Hematopoietic multipotent progenitor cell treated with erythropoietin and hydrocortisone succinate and interleukin-3 and kit ligand, for 17 days (in vitro differentiated cells): ENCODE data around the gene MRPS5.

ENCODE experiments used
- DNase-seq: peaks from one replicate; pipeline ENCODE4 v3.0.0-alpha.2; 2015; ENCODE audit warnings: low spot score

Gene MRPS5

DNA sequence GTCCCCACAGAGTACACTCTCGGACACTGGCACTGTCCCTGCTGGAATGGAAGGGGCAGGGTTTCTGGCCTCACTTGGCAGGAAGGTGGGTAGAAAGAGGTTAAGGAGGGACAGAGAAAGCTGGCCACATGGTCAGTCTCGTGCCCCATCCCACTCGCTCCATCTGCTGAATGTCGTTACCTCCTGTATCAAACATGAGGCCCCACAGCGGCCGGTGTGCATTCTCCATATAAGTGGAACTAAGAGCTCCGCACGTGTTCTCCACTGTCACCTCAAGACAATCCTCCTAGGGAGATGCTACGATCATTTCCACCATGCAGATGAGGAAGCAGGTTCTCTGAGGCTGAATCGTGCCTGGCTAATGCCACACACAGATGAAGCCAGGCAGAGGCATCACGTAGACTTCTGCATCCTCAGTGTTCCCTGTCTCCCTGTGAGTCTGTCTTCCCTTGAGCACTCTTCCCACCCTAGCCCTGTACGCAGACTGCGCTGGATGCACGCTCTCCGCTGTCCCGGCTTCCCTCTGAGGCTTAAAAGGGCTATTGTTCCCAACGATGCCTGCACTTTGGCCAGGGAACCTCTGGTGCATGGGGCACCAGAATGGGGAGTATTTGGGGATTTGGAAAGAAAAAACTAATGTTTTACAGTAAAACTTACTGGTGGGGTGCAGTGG is 61.0 kb downstream of the MRPS5 start:
- no peak for DNase-seq

DNA sequence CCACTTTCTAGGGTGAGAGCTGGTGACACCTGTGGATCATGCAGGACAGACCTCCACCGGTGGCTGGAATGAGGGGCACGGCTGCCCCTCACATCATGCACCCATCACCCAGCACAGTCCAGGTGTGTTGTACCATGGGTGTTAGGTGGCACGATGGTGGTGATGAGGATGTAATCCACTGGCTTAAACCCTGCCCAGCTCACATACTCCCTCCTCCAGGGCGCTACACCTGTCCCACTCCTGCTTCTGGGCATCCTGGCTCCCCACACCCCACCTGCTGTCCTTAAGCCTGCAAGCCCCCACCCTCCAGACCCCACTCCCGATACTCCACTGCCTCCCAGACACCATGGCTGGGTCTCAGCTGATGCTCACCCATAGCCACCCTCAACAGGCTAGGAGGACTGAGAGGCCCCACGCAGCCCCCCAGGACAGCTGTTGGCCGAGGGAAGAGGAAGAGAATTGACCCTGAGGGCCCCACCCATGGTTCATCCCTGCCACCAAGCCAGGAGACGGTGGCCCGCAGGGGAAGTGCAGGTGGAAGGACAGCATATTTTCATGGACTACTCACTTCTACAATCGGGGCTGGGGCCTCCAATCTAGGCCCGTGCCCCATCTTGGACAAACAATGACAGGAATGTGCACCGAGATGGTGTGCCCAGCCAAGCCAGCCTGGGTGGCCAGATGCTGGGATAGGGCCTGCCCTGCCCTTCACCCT is 61.8 kb downstream of the MRPS5 start:
- DNase-seq = no peak

DNA sequence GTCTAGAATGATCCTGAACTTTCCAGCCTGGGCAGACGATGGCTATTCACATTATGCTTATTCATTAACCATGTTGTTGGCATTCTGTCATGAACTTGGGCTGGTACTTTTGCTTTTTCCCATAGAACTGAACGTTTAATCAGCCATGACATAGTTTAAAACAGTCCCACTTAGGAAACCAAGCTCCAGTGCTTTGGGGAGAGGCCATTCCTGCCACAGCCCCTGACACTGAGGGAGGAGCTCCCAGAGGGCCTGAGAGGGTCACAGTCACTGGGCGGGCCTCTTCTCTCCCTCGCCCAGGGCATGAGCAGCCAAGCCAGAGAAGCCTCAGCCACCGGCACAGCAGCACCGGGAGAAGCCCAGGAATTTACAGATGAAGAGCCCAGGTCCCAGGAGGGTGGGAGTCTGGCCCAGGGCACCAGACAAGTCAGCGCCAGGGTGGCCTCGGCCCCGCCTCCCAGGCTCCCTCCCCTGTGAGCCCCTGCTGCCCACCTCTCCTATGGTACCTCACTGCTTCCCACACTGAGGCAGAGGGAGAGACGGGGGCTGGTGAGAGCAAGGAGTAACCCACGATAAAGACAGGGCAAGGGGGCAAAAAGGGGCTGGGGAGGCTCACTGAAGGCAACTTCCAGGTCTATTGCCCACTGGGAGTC is 62.5 kb downstream of the MRPS5 start:
- no peak for DNase-seq

DNA sequence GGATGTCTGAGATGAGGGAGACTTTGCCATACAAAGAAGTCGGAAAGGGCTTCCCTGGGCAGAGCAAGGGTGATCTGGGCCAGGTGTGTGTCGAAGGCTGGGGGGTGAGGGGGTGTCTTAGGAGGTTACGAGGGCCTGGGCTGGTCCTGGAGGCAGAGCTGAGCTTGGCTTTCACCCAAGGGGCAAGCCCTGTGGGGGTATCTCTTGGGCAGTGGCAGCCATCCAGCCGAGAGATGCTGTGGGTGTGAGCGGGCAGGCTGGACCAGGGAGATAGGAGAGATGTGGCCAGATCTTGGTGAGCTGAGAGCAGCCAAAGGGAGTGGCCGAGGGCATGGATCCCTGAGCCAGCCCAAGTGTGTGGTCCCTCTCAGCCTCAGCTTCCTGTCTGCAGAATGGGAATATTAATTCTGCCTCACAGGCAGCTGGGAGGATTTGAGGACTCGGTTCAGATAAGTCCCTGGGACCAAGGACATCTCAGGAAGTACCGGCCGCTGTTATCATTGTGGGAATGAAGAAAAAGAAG is 63.1 kb downstream of the MRPS5 start:
- peak; percentile 62 for DNase-seq

DNA sequence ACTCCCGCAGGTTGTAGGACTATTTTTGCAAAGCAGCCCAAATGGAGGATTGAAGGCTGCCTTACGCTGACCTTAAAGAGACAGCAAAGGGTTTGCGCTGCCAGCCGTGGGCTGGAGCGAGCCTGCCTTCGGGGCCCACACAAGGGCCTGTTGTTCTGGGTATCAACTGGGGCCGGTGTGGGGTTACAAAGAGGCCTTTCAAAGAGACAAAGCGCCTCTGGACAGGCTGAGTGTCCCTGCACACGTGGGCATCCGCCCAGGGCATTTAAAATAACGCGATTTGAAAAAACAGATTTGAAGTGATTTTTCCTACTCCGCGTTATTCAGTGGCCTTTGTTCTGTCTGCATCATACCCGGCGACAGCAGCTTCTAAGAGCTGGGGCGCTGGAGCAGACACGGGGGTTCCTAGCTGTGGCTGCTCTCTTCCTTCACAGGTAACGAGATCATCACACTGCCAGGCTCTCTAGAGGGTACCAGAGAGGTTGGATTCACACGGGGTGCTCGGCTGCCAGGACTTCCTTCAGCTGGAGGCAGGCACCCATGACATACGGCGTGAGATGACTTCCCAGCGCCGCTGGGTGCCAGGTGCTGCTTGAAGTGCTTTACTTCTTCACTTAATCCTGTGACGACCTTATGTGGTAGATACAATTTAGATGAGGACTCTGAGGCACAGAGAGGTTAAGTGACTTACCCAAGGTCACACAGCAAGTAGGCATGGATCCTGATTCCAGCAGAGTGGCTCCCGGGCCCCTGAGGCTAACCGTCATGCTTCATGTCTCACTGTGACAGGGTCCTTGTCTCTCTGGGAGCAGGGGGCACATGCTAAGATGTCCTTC is 63.9 kb downstream of the MRPS5 start:
- DNase-seq = no peak

DNA sequence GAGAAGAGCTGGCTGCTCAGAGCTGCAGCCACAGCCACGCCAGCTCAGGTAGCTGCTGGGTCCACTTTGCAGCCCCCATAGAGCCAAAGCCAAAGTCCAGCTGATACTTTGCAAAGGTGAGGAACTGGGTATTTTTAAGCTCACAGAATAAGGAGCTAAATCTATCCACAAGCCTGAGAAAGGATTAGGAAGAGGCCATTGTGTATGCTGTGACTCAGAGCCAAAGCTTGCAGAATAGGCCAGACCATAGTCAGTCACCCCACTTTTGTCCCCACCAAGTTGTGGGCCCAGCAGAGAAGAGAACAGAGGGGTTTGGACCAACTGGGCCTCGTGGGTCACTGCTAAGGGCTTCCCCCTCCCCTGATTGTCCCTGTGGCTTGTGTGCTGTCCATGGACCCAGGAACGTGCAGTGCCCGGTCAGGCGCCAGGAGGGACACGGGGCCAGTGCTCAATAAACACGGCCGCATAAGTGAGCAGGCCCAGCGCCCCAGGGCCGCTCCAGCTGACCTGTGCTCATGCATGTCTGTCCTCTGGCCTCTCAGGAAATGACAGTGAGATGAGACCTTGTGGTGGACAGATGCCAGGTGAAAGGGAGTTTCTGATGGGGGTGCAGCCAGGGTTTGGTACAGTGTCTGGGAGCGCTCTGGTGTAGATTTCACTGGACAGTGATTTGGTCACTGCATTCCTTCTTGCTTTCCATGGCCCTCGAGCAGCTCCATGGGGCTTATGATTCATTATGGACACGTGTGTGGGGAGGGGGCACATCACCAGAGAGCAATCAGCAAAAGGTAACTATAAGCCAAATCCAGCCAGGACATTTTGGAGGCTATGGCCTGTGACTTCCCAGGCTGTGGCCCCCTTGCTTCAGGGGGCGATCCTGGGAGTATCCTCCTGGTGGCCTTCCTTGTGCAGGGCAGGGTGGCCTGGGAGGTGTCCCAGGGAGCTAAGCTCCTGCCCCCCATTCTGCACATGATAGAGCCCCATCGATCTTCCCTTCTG is 64.8 kb downstream of the MRPS5 start:
- no peak for DNase-seq

DNA sequence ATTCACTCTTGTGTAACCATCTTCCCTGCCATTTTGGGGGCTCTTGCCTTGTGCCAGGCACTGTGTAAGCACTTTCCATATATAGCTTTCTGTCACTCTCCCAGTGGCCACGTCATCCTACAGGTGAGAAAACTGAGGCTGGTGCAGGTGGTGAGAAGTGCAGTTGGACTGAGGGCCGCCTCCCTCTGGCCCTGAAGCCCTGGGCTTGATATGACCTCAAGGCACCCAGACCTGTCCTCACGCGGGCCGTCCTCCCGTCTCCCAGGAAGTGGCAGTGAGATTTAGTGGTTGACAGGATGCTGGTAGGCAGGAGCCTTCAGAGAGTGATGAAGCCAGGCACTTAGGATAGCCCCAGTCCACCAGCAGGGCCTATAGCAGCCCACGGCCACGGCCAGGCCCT is 65.6 kb downstream of the MRPS5 start:
- DNase-seq = no peak

DNA sequence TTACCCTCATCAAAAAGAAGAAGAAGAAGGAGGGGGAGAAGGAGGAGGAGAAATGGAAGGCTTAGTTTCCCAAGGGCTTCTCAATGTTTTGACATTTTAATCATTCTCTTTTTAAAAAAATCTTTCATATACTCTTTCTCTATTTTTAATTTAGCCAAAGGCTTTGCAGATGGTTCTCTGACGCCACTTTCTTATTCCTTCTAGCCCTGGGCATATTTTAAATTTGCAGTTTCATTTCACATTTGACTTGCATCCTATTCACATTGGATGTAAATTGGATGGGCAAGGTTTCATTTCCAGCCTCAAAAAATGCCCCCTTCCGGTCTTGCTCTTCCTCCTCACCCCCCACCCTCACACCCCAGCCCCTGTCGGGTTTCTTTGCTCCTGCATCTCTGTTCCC is 66.3 kb downstream of the MRPS5 start:
- no peak for DNase-seq

DNA sequence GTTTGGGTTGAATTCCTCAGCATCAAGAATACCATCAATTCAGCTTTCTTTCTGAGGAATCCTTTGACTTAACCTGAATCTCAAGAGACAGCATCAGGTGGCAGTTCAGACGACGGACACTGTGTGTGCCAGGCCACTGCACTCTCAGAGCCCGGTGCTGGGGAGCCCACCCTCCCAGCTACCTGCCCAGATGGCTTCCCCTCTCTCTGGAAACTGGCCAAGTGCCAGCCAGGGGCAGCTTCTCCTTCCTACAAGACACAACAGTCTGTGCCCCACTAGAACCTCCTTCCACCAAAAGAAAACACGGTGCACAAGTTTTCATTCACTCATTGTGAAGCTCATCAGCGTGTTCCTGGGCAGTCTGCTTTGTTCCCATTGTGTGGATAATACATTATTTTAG is 67.6 kb downstream of the MRPS5 start:
- no peak for DNase-seq

DNA sequence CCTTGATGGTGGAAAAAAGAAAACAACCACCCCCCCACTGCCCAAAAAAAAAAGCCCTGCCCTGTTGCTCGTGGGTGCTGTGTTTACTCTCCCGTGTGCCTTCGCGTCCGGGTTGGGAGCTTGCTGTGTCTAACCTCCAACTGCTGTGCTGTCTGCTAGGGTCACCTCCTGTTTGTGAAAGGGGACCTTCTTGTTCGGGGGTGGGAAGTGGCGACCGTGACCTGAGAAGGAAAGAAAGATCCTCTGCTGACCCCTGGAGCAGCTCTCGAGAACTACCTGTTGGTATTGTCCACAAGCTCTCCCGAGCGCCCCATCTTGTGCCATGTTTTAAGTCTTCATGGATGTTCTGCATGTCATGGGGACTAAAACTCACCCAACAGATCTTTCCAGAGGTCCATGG is 68.1 kb downstream of the MRPS5 start:
- DNase-seq = no peak

DNA sequence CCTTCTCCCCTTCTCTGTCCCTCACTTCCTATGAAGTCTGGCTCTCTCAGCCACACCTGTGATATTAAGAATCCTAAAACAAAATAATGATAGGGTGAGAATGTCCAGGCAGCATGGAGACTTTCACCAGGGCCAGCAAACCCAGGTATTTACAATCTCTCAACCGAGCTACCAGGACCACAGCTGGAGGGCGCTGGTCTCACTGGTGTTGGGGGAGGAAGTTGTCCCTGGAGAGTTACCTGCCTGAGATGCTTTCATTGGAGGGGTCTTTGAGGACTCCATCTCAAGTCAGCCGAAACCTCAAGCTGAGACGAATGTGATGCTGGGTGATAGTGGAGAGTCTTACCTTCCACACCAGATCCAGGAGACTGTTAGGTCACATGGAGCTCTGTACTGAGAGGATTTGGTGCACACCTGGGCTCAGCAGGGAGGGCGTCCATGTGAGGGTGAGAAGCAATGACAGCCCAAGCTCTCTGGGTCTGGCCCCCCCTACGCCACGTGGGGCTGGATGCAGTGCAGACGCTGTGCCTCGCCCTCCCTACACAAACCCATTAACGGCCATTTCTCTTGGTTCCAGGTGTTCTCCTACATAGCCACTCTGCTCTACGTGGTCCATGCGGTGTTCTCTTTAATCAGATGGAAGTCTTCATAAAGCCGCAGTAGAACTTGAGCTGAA is 68.7 kb downstream of the MRPS5 start:
- no peak for DNase-seq

DNA sequence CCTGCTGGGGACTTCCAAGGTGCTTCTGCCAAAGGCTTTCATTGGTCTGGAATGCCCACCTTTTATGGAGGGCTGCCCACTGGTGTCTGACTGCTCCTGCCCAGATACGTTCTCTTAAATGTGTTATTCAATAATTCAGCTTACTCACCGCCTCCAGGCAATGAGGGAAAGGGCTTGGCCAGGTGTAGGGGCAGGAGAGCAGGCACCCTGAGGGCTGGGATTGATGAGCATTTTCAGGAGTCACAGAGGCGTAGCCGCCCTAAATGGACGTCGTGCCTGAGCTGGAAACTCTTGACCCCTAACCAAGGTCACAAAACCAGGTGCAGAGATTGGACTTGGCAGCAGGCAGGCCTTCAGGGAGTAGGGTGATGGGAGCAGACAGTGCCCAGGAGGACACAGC is 69.3 kb downstream of the MRPS5 start:
- no peak for DNase-seq

DNA sequence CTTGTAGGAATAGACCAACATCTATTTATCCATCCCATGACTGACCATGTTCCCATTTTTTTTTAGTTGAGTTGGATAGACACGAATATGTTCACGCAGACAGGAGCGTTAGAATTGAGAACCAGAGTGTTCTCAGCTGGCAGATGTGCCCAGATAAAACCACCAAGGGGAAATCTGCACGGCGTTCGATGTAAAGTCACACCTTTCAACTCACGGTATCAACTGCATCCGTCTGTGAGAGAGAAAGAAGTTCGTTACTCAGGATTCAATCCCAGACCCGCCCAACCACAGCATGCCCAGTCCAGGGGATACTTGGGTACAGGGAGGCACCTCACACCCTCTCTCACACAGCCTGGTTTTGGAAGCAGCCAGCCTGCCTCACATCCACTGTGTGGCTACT is 70.0 kb downstream of the MRPS5 start:
- peak; percentile 9 for DNase-seq

DNA sequence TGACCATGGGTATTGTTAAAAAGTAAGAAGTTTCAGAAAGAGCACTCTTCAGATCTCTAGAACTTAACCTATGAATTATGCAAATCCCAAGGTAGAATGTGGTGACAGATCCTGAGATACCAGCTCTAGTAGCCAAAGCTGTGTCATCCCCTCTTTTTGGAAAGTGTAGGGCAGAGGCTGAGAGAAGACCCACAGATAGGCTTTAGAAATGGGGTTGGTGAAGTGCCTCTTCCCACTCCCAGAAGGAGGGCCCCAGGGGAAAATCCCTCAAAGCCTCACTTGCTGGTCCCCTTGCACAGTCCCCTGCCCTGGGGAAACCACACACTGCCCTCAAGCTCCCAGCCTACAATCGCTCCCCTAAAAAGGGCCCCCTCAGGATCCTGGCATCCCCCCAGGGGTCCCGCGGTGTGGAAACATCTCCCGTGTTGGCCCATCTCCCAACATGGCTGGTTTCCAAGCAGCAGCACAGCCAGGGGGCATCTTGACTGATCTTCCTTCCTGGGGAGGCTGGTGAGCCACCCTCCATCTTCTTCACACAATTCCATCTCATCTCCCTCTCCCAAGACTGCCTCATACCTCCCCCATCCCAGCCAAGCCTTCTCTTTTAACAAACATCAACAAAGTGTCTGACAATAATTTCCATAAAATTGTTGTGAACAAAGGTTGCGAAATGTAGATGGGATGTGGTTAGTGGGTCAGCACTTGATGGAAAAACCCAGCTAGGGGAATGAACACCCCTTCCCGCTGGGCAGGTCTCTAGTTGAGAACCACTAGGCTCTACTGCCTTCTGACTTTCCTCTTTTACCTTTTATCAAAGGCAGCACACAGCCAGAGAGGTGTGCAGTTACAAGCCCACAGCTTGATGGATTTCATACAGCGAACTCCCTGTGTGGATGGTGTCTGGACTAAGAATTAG is 71.0 kb downstream of the MRPS5 start:
- DNase-seq = no peak

DNA sequence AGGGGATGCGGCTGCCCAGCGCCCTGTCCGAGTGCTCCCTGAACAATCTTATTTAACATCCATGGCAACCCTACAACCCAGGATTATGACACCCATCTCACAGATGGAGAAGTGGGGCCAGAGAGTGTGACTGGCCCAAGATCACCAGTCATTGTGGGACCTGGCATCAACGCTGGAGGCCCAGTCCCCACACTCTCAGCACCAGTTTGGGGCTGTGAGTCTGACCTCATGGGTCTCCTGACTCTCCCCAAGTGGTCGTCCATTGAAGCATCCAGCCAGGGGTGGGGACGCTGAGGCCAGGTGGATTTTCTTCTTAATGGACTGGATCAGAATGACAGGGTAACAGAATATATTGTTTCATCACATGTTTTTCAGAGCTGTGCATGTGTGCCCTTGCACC is 71.6 kb downstream of the MRPS5 start:
- no peak for DNase-seq

DNA sequence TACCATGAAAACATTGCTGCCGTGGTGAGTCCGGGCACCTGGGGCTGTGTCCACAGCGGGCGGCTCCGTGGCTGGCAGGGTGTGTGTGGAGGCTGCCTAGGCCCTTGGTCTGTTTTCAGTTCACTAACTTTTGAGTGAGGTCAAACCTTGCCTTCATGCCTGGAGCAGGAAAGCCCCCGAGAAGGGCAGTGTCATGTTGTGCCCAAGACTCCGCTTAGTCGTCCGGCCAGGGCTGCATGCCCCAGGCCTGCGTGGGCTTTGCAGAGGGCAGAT is 72.0 kb downstream of the MRPS5 start:
- no peak for DNase-seq

DNA sequence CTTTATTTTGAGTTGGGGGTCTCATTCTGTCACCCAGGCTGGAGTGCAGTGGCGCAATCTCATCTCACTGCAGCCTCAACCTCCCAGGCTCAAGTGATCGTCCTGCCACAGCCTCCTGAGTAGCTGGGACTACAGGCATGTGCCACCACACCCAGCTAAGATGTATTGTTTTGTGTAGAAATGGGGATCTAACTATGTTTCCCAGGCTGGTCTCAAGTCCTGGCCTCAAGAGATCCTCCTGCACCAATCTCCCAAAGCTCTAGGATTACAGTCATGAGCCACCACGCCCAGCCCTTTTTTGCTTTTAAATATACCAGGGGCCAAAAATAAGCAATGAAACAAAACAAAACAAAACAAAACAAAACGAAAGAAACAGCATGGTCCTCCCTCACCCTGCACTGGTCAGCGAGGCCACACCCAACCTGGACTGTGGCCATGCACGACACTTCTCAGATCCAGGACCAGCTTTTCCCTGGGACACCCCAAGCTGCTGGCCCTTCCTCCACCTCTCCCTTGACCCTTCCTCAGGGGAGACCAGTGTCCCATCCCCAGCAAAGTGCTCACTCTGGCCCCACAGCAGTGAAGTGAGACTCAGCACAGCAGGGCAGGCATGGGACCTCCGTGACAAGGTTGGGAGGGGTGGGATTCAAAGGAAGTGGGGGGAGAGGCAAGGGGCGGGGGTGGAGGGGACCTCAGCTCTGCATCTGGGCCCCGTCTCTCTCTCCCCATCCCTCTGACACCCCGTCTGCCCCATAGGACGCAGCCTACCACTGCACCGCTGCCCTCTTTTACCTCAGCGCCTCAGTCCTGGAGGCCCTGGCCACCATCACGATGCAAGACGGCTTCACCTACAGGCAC is 72.6 kb downstream of the MRPS5 start:
- no peak for DNase-seq

DNA sequence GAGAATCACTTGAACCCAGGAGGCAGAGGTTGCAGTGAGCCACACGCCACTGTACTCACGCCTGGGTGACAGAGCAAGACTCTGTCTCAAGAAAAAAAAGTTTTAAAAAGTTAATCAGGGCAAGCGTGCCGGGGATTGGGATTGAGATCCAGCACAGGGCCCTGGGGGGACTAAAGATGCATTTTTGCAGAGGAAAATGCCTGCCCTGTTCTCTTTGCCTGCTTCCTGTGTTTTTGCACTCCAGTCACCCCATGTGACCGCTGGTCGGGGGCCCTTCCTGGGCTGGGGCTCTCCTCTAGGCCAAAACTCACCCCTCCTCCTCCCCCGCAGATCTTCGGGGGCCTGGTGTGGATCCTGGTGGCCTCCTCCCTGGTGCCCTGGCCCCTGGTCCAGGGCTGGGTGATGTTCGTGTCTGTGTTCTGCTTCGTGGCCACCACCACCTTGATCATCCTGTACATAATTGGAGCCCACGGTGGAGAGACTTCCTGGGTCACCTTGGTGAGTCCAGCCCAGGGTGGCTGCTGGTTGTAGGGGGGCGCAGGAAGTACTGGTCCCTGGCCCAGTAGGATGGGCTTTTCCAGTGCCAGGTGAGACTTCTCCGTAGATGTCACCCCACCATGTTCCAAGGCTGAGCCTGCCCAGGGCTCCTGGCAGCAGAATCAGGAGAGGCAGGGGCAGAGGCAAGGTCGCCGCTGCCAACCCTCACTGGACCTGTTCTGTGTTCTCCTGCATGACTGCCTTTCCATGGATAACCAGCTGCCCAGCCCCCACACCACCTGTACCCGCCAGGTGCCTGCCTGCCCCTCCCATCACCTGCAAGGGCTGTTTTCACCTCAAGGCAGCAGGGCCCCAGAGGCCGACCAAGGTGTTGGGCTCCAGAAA is 73.7 kb downstream of the MRPS5 start:
- no peak for DNase-seq
